Activated CD8-positive, alpha-beta memory T cell treated with anti-CD3 and anti-CD28 coated beads, Interleukin-2, amount 50 U/mL, for 1 hour (primary cell): ENCODE results near the gene ANKDD1B.

ENCODE experiments used
- DNase-seq: peaks from one replicate; pipeline ENCODE4 v3.0.0-alpha.2; 2020; ENCODE audit errors: extremely low read depth

ANKDD1B gene

DNA sequence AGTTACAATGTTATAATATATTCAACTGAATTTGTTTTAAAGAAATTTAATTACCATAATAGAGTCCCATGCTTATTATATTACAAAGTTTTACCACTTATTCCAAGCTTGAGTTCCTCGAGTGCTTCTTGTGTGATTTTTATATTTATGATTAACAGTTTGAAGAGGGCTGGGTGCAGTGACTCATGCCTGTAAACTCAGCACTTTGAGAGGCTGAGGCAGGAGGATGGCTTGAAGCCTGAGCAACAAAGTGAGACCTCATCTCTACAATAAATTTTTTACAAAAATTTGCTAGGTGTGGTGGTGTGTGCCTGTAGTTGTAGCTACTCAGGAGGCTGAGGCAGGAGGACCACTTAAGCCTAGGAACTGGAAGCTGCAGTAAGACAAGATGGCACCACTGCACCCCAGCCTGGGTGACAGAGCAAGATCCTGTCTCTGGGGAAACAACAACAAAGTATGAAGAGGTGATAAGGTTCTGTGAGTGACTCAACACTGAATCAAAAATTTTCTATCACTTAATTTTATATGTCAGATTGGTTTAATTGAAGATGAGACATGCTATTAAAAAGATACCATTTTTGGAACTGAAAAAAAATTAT is 96.8 kb downstream of the ANKDD1B start:
- DNase-seq, result no peak

DNA sequence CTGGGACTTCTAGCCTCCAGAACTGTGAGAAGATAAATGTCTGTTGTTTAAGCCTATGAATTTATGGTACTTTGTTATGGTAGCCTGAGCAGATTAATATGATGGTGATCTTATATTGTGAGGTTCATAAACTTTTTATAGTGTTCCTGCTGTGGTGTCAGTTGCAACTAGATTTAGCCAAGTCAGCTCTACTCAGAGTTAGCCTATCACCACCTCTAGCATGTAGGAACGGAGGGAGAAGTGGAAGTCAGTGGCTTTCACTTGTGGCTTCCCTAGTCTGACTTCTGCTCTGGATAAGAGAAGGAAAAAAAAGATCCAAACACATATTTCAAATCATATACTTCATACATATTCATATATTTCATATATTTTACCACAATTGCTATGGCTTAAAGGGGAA is 99.4 kb downstream of the ANKDD1B start:
- DNase-seq, result no peak

DNA sequence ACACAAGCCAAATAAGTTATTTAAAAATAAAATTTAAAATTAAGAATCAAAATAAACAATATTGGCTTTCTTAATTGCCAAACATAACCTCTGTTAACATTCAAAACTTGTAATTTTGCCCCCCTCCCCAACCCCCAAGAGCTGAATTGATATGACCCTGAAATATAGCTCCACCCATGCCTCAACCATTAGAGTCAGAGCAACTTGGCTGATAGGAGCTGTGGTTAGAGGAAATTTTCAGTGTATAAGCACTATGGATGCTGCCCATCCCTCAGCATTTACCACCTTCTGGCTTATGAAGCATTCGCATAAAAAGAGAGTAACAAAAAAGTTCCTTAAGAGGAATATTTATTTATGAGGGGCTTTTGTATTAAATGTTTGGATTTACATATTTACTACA is 99.9 kb downstream of the ANKDD1B start:
- DNase-seq, result no peak

DNA sequence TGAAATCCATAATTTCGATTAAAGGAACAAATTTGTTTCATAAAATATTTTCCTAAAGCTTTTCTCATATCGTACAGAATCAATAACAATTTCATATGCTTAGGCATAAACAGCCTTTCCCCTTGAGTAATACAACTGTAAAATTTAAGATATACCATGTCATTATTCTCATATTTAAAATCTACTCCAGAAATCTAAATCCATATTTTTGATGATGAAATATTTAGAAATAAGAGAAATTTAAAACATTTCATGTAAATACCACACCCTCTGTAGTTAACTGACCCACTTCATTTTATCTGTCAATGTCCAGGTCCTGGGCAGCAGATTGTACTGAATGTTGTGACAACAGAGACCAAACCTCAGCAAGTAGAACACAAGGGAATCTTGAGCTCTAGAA is 100.8 kb downstream of the ANKDD1B start:
- DNase-seq, result no peak

DNA sequence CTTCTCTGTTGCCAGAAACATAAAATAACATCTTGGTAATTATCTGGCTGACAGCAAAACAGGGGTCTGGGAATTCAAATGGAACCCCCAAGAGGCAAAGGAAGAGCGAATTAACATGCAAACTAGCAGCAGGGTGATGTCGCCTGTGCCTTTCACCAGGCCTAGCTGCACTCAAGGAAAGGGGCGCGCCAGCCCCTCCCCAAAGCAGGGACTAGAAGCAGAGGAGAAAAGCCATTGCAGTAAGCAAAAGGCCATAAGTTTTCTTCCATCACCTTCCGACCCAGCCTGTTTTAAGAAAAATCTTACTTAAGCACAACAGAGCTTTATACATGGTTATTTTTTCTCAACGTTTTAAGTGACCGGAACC is 105.4 kb downstream of the ANKDD1B start:
- no peak for DNase-seq

DNA sequence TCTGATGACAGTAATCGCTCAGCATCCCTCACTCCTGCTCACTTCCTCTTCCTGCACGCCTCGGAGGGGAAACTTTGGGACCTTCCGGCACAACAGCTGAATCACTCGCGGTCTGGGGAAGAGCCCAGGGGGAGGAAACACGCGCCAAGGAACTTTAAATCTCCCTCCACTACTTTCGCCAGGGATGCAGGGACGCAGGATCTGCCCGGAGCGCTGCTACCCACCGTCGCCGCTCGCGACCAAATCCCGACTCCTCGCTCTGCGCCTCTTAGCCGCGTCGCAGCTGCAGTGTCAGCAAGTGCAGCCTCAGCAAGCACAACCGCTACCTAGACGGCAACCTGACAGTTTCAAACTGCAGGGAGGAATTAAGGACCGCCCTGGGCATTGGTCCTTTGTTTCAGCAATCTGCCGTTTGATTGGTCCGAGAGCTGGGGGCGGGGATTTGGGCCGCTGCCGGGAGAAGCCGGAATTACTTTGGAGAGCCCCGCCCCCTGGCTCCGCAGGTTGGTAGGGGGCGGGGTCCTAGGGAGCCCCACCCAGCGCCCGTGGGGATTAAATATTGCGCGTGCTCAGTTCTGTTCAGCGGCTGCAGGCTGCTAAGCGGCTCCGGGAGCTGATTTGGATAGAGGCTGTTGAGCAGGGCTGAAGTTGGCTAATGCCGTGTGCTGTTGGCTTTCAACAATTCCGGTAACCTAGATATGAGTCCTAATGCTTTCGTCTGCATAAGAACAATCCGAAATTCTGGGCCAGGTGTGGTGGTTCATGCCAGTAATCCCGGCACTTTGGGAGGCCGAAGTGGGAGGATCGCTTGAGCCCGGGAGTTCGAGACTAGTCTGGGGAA is 106.0 kb downstream of the ANKDD1B start, which contains the start of gene POC5:
TSS of gene POC5 (minus strand) at position 356 of the 841 bp plus-strand sequence. CDS start 4,500 bp downstream, outside the sequence.
- peak; percentile 97 for DNase-seq

DNA sequence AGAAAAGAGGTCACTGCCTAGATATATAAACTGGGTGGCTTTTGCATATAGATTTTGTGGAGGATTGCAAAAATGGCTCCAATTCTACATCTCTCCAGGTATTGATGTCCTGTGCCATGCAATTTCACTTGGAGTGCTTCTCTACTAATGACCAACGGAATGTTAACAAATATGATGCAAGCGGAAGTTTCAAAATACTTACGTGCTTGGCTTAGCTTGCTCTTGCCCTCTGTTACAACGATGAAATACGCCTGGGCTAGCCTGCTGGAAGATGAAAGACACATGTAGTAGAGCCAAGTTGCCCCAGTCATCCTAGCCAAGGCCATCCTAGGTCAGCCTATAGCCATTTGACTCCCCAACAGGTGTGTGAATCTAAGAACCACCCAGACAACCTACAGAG is 109.6 kb downstream of the ANKDD1B start:
- no peak for DNase-seq
